ENCODE measurements around the gene B9D1.

DNA sequence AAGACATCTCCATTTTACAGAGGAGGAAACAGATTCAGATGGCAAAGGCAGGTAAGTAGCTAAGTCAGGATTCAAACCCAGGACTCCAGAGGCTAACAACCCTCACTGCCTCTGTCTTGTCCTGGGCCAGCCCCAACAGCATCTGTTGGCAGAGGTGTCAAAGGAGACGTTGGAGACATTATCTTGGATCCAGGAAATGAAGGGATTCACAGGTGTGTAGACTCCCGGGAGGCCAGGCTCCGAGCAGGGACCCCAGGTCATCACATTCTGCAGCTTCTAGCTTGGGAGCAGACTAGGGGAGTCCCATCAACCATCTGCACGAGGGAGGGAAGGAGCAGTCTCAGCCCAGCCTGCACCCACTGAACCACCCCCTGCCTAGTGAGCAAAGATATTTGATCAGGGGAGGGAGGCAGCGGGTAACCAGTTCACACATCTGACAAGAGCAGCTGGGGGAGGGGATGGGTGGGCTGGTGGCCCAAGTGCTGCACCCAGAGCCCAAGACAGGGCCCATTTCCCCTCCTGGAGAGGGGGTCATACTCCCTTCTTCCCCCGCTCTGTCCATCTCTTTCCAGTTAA lies 1.0 kb upstream of the B9D1 start:
- TF ChIP-seq, protein P1, sequence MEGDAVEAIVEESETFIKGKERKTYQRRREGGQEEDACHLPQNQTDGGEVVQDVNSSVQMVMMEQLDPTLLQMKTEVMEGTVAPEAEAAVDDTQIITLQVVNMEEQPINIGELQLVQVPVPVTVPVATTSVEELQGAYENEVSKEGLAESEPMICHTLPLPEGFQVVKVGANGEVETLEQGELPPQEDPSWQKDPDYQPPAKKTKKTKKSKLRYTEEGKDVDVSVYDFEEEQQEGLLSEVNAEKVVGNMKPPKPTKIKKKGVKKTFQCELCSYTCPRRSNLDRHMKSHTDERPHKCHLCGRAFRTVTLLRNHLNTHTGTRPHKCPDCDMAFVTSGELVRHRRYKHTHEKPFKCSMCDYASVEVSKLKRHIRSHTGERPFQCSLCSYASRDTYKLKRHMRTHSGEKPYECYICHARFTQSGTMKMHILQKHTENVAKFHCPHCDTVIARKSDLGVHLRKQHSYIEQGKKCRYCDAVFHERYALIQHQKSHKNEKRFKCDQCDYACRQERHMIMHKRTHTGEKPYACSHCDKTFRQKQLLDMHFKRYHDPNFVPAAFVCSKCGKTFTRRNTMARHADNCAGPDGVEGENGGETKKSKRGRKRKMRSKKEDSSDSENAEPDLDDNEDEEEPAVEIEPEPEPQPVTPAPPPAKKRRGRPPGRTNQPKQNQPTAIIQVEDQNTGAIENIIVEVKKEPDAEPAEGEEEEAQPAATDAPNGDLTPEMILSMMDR (conservative IDR thresholded peaks at IDR 0.05 in 1 of 2, IDR thresholded peaks at IDR 0.05 in 1 of 2; ENCODE audit: extremely low read depth in 1 of 2, insufficient read depth in 1 of 2, low read depth in 1 of 2, low read length in 2 of 2), result no peak
- TF ChIP-seq EZH2 (IDR thresholded peaks at IDR 0.05; ENCODE audit: borderline replicate concordance, low read length), result no peak

Data from mammary epithelial cell (primary cell).